H7 (cell line): ENCODE measurements around the gene SETD6. TPM values are rescaled to one million over a fixed set of nuclear protein-coding genes. Genes with fewer than 3 reads are reported as not detected.
"Not testable (repeated sequence)": the region's sequence is repeated elsewhere in the genome, so short reads cannot be mapped to it uniquely, and the experiment has no call there.

Experiments used
- DNase-seq: peaks from one replicate; pipeline ENCODE4 v3.0.0; 2012
- H3K27me3 ChIP-seq: 2 replicates; pipeline ENCODE4 v1.6.0; 2011; ENCODE audit warnings: mild to moderate bottlenecking, low read length; ENCODE audit not compliant: control insufficient read depth, insufficient read depth
- H3K36me3 ChIP-seq: replicated peaks from 2 replicates; pipeline ENCODE4 v1.5.1; 2011; ENCODE audit warnings: low read length; ENCODE audit not compliant: control insufficient read depth, insufficient read depth
- H3K4me3 ChIP-seq: 2 replicates; pipeline ENCODE4 v1.5.1; 2011; ENCODE audit warnings: low read depth, mild to moderate bottlenecking, control low read depth, low read length, moderate library complexity; ENCODE audit not compliant: insufficient read depth
- total RNA-seq: library from RNA; depleted of rRNA; stranded (reverse); fragments of >200 nt; shearing (Covaris generic); gene quantifications from 2 replicates; pipeline ENCODE4 v1.2.3, GENCODE V29; 2014

Gene SETD6
- total RNA-seq, 1 experiment from 2014 or later: 39.4 TPM

DNA sequence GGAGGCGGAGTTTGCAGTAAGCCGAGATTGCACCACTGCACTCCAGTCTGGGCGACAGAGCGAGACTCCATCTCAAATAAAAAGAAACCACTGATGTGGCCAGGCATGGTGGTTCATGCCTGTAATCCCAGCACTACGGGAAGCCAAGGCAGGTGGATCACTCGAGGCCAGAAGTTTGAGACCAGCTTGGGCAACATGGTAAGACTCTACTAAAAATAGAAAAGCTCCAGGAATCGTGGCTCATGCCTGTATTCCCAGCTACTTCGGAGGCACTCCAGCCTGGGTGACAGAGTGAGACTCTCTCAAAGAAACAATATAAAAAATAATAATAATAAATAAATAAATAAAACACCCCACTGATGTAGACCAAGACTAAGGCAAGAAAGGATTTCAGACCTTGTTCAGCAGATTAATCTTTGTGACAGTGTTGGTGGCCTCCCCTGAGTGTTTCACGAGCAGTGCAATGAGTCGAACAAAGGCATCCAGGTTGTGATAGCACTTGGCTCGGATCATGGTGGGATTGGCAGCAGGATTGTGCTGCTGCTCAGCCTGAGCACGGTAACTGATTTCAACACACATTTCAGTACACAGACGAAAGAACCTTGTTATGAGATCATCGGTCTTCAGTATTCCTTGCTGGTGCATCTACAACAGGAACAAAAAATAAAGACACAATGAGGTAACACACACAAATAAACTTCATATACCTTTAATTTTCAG, 18.6 kb downstream of the SETD6 start:
- H3K27me3 ChIP-seq: no peaks in the 10 kb centered on the region
- H3K4me3 ChIP-seq: no peak overlapping the region
- no peak for DNase-seq
- H3K36me3 ChIP-seq: peaks cover 62% of the 10 kb centered on the region

DNA sequence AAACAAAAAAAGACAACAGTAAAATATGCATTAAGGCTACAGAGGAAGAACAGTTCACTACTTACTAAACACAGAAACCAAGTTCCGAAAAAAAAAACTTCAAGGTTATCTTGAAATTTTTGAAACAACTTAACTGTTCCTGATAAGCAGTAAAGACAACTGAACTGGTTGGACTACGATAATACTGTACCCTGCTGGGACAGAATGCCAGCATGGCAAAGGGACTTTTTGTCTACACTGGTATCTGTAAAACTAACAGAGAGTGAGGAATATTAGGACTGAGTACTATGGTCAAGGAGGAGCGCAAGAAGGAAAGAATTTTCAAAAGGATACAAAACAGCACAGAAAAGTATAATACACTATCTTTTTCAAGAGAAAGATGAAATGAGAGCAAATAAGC, 19.8 kb downstream of the SETD6 start:
- Histone ChIP-seq H3K27me3 (no peaks in the 10 kb centered on the region), H3K4me3 (no peak overlapping the region), H3K36me3 (peaks cover 64% of the 10 kb centered on the region)
- DNase-seq: no peak

DNA sequence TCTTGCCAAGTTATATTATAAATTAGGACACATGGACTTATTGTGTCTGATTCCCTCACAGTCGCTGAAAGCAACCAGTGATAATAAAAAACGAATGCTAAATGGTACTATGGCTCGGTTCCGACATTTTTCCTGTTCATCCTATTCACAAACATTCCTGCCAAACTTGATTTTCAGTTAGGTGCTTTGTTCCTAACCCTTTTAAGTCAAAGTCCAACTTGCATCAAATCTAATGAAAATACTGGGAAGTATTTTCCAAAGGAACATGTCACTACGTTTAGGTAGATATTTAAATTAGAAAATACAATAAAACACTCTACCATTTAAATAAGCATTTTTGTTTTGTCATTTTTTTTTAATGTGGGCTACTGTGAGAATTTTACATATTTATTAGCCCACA, 21.0 kb downstream of the SETD6 start:
- DNase-seq: no peak
- peaks cover 67% of the 10 kb centered on the region for H3K36me3 ChIP-seq
- H3K27me3 ChIP-seq: no peaks in the 10 kb centered on the region
- H3K4me3 ChIP-seq: no peak overlapping the region

DNA sequence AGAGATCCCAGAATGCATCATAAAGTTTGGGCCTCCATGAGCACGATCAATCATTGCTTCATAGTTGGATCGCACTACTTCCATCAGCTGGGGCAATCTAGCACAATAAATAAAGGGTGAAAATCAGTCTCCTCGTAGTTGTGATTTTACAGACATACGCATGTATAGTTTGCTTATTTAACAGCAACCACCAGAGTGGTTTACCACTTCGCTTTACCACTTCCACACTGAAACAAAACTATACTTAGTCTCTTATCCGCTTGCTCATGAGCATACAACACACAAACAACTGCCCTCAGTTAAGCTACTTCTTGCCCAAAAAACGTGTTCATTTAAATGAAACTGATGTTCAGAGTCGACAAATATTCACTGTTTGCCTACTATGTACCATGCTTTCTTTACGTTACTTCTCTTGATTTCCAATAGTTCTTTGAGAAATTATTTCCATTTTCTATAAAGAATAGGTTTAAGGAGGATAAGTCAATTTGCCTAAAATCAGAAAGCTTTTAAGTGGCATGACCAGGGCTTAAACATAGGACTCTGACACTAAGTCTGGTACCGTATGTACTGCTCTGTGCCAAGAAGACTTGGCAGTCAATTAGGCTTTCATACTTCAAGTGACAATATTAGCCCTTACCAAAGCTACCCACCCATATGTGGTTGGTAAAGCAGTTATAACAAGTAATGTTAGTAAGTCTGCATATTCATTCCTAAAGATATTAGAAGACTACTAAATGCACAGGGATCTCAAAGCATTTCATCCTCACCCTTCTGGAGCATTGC, 22.0 kb downstream of the SETD6 start:
- H3K4me3 ChIP-seq: no peak overlapping the region
- DNase-seq: no peak
- H3K36me3 ChIP-seq: peaks cover 66% of the 10 kb centered on the region
- no peaks in the 10 kb centered on the region for H3K27me3 ChIP-seq

DNA sequence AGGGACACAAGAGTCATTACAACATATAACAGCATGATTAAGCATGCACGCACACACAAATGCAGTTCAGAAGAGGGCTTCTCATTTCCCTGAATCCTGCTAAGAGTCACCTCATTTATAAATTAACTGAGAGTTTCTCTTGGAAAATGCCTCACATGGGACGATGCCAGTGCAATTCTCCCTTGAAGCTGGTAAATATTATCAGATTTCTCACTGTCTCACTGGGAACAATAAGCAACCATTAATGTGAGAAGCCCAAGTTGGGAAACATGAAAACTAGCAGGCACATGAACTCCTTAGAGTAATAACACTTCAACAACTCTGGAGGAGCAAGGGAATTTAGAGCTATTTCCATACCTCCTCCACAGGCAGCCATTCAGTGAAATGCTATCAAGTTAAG, 26.4 kb downstream of the SETD6 start:
- Histone ChIP-seq H3K4me3 (no peak overlapping the region), H3K27me3 (no peaks in the 10 kb centered on the region), H3K36me3 (peaks cover 69% of the 10 kb centered on the region)
- DNase-seq: no peak

DNA sequence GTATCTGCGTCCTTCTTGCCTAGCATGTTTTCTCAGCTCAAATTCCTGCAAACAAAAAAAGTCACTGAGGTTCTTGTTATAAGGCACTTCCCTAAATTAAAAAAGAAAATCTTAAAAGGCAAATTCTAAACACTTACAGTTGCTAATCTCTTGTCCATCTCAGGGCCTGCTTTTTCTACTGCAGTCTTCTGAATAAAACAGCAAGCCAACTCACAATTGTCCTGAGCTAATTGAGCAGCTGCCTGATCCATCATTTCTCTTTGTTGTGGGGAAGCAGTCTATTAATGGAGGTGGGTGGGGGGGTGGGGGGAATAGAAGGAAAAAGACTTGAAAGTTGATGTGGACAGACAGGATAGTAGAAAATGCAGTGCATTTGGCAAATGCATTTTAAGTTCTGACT, 27.0 kb downstream of the SETD6 start:
- H3K27me3 ChIP-seq: no peaks in the 10 kb centered on the region
- H3K36me3 ChIP-seq: peaks cover 65% of the 10 kb centered on the region
- no peak for DNase-seq

DNA sequence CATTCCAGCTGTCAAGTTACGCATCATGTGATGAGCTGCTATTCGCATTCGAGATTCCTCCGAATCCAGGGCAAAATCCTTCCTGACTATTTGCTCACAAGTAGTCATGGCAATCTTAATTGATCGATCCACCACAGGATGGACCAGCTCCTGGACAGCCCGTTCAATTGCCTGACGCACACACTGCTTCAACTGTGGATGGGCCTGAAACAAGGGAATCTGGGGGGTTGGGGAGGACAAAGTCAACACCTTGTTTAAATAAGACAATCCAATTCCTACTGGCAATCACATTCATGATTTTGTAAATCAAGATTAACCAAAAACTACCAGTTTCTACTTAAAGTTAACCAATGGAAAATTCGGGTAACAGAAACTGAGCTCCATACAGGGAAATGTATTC, 28.4 kb downstream of the SETD6 start:
- Histone ChIP-seq H3K27me3 (no peaks in the 10 kb centered on the region), H3K36me3 (peaks cover 56% of the 10 kb centered on the region), H3K4me3 (no peak overlapping the region)
- no peak for DNase-seq

More for the DNA sequence above, 27.0 kb downstream of the SETD6 start:
- H3K4me3 ChIP-seq: no peak overlapping the region

DNA sequence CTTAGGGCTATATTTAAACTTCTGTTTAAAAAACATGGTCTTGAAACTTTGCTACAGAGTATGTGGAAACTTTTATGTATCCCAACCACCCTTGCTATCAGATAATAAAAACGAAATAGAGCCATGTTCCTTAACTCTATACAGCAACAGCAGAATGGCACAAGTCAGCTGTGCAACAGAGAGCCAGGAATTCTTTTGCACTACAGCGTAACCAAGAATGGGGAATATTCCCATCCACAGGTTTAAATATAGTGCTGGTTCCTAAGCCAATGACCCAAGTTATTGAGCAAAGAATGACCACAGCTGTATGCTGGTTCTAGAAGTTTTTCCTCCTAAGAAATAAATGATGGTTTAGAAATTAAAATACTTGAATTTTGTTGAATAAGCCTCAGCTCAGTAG, 33.1 kb downstream of the SETD6 start:
- H3K27me3 ChIP-seq: no peaks in the 10 kb centered on the region
- DNase-seq: no peak
- no peak overlapping the region for H3K4me3 ChIP-seq
- H3K36me3 ChIP-seq: peaks cover 43% of the 10 kb centered on the region

DNA sequence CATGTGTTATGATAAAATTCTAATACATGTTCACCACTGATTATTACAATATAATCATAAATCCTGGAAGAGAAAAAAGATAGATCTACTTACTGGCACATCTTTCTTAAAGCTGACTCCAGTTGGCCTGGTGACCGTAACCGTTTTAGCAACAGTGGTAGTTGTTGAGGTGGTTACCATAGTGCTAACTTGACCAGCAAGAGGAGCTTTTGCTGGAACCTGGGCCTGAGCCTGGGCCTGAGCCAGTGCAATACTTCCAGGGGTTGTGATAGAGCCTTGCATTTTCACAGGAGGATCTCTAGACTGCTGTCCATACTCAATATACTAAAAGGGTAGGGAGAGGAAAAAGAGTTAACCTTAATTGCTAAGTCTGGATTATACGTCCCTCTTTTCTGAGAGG, 36.2 kb downstream of the SETD6 start:
- no peak overlapping the region for H3K4me3 ChIP-seq
- no peaks in the 10 kb centered on the region for H3K27me3 ChIP-seq
- H3K36me3 ChIP-seq: peaks cover 33% of the 10 kb centered on the region
- no peak for DNase-seq

DNA sequence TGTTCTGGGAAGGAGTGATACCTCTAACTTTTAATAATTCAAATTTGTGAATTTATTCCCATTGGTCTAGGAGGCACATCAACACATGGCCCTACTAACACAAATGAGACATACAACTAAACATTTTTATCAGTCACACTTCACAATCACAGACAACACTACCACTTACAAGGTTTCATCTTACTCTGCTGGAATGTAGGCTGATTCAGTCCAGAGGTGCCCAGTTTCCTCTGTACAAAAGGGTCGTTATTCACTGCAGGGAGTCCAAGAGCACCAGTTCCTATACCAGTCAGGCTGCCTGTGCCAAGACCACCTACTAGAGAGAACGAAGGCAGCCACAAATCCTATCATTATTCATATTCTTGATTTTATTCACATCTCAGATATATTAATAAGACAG, 41.4 kb downstream of the SETD6 start:
- Histone ChIP-seq H3K4me3 (no peak overlapping the region), H3K27me3 (no peaks in the 10 kb centered on the region), H3K36me3 (peaks cover 32% of the 10 kb centered on the region)
- DNase-seq: no peak

DNA sequence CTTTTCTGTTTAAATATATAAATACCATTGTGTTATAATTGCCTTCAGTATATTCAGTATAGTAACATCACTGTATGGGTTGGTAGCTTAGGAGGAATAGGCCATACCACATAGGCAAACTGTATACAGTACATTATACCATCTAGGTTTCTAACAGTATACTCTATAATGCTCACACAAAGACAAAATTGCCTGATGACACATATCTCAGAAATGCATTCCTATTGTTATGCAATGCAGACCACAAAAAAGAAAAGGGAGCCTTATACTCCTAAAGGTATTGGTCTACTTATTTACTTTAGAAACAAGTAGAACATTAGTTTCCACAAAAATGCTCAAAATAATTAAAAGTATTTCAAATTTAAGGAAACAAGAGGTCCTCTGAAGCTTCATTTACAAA, 47.9 kb downstream of the SETD6 start:
- DNase-seq: no peak
- no peak overlapping the region for H3K4me3 ChIP-seq
- H3K36me3 ChIP-seq: peaks cover 15% of the 10 kb centered on the region
- no peaks in the 10 kb centered on the region for H3K27me3 ChIP-seq

DNA sequence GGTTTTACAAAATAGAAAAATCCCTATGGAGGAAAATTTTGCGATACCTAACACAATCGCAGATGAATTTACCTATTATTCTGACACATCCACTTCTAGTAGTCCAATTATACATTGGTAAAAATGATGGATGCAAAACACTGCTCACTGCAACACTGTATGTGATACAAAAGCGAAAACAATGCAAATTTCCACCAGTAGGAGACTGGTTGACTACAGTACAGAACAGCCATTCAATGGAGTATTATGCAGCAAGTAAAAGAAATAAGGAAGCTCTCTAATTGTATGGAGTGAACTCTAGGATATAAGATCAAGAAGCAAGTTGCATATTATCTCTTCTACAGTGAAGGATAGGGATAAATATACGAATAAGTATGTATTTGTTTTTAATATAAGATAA, 48.5 kb downstream of the SETD6 start:
- H3K4me3 ChIP-seq: no peak overlapping the region
- H3K27me3 ChIP-seq: no peaks in the 10 kb centered on the region
- no peak for DNase-seq
- peaks cover 12% of the 10 kb centered on the region for H3K36me3 ChIP-seq

DNA sequence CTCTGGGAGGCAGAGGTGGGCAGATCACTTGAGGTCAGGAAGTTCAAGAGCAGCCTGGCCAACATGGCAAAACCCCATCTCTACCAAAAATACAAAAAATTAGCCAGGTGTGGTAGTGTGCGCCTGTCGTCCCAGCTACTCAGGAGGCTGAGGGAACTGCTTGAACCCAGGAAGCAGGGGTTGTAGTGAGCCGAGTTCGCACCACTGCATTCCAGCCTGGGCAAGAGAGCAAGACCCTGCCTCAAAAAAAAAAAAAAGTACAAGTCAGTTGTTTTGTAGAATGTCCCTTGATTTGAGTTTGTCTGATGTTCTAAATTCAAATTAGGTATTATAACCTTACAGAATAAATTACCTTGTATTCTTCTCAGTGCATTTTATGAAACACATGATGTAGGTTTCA, 50.4 kb downstream of the SETD6 start:
- peaks cover 12% of the 10 kb centered on the region for H3K36me3 ChIP-seq
- H3K4me3 ChIP-seq, H3K27me3 ChIP-seq, DNase-seq: not testable (repeated sequence)
